Endometrium (tissue), 2 donors: ENCODE results near the gene SLC6A19.

Experiments used
- FAIRE-seq: peaks from 2 replicates; lab custom pipeline; 2012; peaks lifted over from hg19 to GRCh38; lab: Jason Lieb, UNC
- donor health status: control.
- donor health status: control.

The SLC6A19 gene

DNA sequence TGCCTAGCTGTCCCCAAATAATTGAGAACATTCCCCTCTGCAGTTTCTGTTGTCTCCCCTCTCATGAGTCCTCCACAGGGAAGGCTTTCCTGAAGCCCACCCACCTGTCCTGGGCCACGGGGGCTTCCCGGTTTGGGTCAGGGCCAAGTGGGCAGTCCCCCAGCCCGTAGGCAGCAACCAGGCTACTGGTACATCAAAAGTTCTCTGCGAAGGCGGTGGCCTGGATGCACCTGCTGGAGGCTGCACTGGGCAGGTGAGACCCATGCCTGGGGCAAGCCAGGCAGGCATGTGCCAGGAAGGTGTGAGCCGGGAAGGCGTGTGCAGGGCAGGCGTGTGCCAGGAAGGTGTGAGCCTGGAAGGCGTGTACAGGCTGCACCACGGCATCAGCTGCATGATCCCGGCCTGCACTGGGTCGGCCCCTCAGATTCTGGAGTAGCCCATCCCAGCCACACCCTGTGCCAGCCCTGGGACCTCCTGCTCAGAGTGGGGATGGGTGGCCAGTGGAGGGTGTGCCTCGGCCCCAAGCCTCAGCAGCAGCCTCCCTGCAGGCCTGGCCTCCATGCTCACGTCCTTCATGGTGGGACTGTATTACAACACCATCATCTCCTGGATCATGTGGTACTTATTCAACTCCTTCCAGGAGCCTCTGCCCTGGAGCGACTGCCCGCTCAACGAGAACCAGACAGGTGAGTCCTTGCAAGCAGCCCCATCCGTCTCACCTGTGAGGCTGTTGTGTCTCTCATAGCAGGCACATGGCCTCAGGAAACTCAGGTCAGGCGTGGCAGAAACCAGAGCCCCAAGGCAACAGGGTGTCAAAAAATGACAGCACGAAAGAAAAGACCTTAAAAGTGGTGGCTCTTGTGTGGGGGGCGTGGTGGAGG lies 8.7 kb downstream of the SLC6A19 start:
- FAIRE-seq: no peak

DNA sequence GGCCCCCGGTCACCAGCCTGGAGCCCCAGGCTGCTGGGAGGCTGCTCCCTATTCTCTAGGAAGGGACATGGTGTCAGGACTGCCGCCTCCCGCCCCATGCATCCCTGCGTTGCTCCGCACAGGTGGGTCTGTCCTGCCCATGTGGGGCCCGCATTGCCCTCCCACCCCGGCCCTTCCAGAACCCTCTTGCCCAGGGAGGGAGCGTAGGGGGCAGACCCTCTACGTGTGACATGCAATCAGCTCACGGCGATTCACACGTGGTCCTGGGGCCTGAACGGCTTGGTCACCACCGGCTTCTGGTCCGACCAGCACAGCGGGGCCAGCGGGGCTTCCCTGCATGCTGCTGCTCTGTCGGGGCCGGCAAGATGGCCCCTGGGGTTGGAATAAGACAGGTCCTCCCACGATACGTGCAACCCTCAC lies 9.4 kb downstream of the SLC6A19 start:
- no peak for FAIRE-seq

GRCh38 chr5:1211701-1212100 lies 10.3 kb downstream of the SLC6A19 start:
- FAIRE-seq: no peak

DNA sequence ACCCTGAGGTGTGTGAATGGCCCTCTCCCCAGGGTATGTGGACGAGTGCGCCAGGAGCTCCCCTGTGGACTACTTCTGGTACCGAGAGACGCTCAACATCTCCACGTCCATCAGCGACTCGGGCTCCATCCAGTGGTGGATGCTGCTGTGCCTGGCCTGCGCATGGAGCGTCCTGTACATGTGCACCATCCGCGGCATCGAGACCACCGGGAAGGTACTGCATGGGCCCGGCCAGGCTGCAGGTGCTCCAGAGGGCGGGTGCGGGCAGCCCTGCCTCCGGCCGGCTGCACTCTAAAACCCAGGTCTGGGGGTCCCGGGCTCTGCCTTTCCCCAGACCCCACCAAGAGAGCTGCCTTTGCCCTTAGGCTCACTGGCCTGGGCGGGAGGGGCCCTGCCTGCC lies 10.9 kb downstream of the SLC6A19 start:
- FAIRE-seq: no peak

DNA sequence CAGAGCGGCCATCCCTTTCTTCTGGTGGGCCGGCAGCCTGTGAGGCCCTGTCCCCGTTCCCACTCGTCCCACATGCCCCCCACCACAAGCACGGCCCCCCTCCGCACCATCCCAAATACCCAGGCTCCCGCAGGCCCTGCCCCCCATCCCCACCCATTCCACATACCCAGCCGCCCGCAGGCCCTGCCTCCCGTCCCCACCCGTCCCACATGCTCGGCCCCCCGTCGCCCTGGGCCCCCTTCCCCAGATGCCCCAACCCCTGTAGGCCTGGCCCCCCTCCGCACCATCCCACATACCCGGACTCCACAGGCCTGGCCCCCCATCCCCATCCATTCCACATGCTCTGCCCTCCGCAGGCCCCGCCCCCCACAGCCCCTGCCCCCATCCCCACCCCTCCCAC lies 11.5 kb downstream of the SLC6A19 start:
- FAIRE-seq: no peak

- no peak for FAIRE-seq
Observed at GRCh38 chr5:1213508-1214162, 12.2 kb downstream of the SLC6A19 start.

DNA sequence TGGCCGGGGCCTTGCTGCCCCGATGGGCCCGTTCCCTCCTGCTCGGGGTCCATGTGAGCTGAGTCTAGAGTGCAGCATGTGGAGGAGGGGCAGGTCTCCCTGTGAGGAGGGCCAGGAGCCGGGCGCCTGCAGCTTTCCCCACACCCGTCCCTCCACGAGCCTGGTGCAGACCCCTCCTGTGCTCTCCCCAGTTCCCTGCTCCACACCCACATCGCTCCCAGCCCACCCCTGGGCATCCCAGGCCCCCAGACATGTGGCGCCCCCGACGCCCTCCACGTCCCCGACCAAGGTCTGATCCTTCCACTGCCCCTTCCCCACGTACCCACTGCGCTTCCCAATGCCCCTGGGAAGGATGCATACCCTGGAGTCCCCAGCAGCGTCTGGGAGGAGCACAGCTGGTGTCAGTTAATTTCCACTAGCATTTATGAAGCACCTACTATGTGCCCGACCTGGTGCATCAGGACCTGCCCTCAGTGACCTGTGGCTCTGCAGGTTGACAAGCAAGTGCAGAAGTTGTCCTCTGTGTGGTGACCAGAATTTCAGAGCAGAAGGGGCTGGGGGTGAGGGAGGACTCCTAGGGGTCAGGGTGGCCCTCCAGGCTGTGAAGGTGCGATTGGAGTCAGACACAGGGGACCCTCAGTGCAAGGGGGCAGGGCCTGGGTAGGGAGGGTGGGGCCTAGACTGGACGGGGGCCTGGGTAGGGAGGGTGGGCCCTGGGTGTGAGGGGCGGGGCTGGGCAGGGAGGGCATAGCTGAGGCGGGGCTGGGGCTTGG lies 13.0 kb downstream of the SLC6A19 start:
- no peak for FAIRE-seq

DNA sequence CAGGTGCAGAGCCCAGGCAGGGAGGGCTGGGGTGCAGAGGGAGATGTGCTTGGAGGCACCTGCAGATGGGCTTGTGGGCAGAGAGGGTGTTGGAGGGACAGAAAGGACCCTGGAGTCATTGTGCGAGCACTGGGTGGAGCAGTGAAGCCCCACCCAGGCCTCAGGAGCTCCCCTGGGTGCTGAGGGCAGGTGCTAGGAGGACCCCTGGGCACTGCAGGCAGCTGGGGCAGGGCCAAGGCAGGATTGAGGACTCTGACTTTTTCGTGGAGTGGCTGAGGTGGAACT lies 13.5 kb downstream of the SLC6A19 start:
- no peak for FAIRE-seq

GRCh38 chr5:1215320-1216096 lies 14.1 kb downstream of the SLC6A19 start:
- no peak for FAIRE-seq

GRCh38 chr5:1216211-1216917 lies 15.0 kb downstream of the SLC6A19 start:
- FAIRE-seq: no peak

DNA sequence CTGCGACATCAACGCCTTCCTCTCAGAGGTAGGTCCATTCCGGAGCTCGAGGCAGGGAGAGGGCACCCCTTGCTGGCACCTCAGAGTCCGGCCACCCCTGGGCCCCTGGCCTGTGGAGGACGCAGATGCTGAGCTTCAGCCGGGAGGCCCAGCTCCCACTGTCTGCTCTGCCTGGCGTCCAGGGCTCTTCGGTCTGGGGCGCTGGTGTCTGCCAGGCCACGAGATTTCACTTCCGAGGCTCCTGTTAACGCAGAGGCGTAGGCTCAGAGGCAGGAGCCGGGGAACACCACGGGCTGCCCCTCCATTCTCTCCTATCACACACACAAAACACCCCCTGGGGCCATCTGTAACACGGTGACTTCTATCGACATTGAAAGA lies 15.5 kb downstream of the SLC6A19 start:
- FAIRE-seq: no peak

GRCh38 chr5:1217596-1218206 lies 16.3 kb downstream of the SLC6A19 start:
- no peak for FAIRE-seq

GRCh38 chr5:1218351-1219080 lies 17.1 kb downstream of the SLC6A19 start:
- no peak for FAIRE-seq

GRCh38 chr5:1219098-1219767 lies 17.8 kb downstream of the SLC6A19 start:
- FAIRE-seq: no peak

DNA sequence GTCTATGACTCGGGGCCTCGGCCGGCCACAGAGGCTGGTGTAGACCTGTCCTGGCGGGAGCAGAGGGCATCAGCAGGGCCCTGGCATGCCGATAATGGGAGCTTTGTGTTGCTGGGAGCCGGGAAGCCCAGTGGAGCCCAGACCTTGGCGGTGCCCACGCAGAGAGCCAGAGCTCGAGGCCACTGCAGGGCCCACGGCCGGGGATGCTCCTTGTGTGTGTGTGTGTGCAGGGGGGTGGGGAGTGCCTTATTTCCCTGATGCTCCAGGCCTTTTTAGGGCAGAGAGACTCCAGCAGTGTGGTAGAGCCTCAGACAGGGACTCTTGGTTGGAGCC lies 18.3 kb downstream of the SLC6A19 start:
- no peak for FAIRE-seq

GRCh38 chr5:1220351-1220750 lies 19.0 kb downstream of the SLC6A19 start:
- no peak for FAIRE-seq

DNA sequence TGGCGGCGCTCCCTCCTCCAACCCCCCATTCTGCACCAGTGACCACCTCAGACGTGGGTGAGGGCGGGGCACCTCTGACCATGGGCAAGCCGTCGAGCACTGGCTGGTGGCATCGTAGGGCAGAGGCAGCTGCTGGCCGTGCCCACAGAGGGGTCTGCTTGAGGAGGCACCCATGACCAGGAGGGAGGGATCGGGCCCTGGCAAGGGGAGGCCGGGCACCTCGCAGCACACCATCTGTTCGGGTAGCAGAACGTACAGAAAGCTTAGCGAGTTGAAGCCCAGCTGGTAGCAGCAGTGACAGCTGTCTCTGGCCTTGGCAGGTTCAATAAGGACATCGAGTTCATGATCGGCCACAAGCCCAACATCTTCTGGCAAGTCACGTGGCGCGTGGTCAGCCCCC lies 19.4 kb downstream of the SLC6A19 start:
- no peak for FAIRE-seq

GRCh38 chr5:1221721-1222120 lies 20.3 kb downstream of the SLC6A19 start:
- no peak for FAIRE-seq

DNA sequence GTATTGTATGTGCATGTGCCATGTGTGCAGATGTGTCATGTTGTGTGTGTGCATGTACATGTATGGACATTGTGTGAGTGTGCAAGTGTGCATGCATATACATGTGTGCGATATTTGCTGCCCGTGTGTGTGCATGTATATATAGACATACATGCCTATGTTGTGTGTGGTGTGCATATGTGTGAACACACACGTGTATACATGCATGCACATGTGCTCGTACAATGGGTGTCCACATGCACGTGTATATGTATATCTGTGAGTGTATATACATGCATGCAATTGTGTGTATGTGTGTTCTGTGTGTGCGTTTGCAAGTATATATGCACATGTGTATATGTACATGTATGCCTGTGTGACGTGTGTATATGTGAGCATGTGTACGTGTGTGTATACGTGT lies 20.8 kb downstream of the SLC6A19 start:
- no peak for FAIRE-seq

- FAIRE-seq: no peak
Observed at GRCh38 chr5:1222621-1223277, 21.4 kb downstream of the SLC6A19 start.
